ENCODE measurements around the gene ZNF281. TPM values are rescaled to one million over a fixed set of nuclear protein-coding genes. Genes with fewer than 3 reads are reported as not detected.

ZNF281 gene
- total and polyA plus RNA-seq, 9 donors, result 8.8 to 16.7 (median 12.6) TPM

GRCh38 chr1:200378096-200378495 is 31.7 kb downstream of the ZNF281 start:
- no peak overlapping the region for H3K27ac ChIP-seq (ENCODE audit: low read length)
- no peaks in the 10 kb centered on the region for H3K27me3 ChIP-seq (ENCODE audit: control insufficient read depth, insufficient read depth, low read length)
- WGBS (ENCODE audit: insufficient coverage), result no CpG with 5 or more reads among the region's 1 CpG
- no peak overlapping the region for H3K4me3 ChIP-seq (ENCODE audit: low read length)
- no peak for DNase-seq
- no peaks in the 10 kb centered on the region for H3K4me1 ChIP-seq (ENCODE audit: control insufficient read depth, insufficient read depth, low read length)
- H3K9me3 ChIP-seq (replicated peaks; ENCODE audit: control insufficient read depth, low read depth, low read length), result no peaks in the 10 kb centered on the region
- H3K36me3 ChIP-seq (ENCODE audit: control insufficient read depth, insufficient read depth, low read length), result no peaks in the 10 kb centered on the region

- DNase-seq, result no peak
- Histone ChIP-seq H3K36me3 (ENCODE audit: control insufficient read depth, insufficient read depth, low read length) (no peaks in the 10 kb centered on the region), H3K27ac (ENCODE audit: low read length) (no peak overlapping the region), H3K27me3 (ENCODE audit: control insufficient read depth, insufficient read depth, low read length) (no peaks in the 10 kb centered on the region), H3K9me3 (replicated peaks; ENCODE audit: control insufficient read depth, low read depth, low read length) (no peaks in the 10 kb centered on the region), H3K4me1 (ENCODE audit: control insufficient read depth, insufficient read depth, low read length) (no peaks in the 10 kb centered on the region), H3K4me3 (ENCODE audit: low read length) (no peak overlapping the region)
Observed at GRCh38 chr1:200376528-200376927, 33.3 kb downstream of the ZNF281 start.

GRCh38 chr1:200374569-200375295 is 35.1 kb downstream of the ZNF281 start:
- Histone ChIP-seq H3K27me3 (ENCODE audit: control insufficient read depth, insufficient read depth, low read length) (no peaks in the 10 kb centered on the region), H3K4me1 (ENCODE audit: control insufficient read depth, insufficient read depth, low read length) (no peaks in the 10 kb centered on the region), H3K4me3 (ENCODE audit: low read length) (no peak overlapping the region), H3K9me3 (replicated peaks; ENCODE audit: control insufficient read depth, low read depth, low read length) (no peaks in the 10 kb centered on the region), H3K36me3 (ENCODE audit: control insufficient read depth, insufficient read depth, low read length) (no peaks in the 10 kb centered on the region), H3K27ac (ENCODE audit: low read length) (no peak overlapping the region)
- no peak for DNase-seq
- WGBS (ENCODE audit: insufficient coverage), result 37% methylated on average over 3 of the region's 7 CpGs

GRCh38 chr1:200373811-200374231 is 36.0 kb downstream of the ZNF281 start:
- H3K9me3 ChIP-seq (replicated peaks; ENCODE audit: control insufficient read depth, low read depth, low read length), result no peaks in the 10 kb centered on the region
- no peaks in the 10 kb centered on the region for H3K4me1 ChIP-seq (ENCODE audit: control insufficient read depth, insufficient read depth, low read length)
- WGBS (ENCODE audit: insufficient coverage), result 10% methylated on average over 2 of the region's 5 CpGs
- no peak for DNase-seq
- H3K36me3 ChIP-seq (ENCODE audit: control insufficient read depth, insufficient read depth, low read length), result no peaks in the 10 kb centered on the region
- no peak overlapping the region for H3K4me3 ChIP-seq (ENCODE audit: low read length)
- H3K27ac ChIP-seq (ENCODE audit: low read length), result no peak overlapping the region
- H3K27me3 ChIP-seq (ENCODE audit: control insufficient read depth, insufficient read depth, low read length), result no peaks in the 10 kb centered on the region

- Histone ChIP-seq H3K4me3 (ENCODE audit: low read length) (no peak overlapping the region), H3K27me3 (ENCODE audit: control insufficient read depth, insufficient read depth, low read length) (no peaks in the 10 kb centered on the region), H3K27ac (ENCODE audit: low read length) (no peak overlapping the region), H3K4me1 (ENCODE audit: control insufficient read depth, insufficient read depth, low read length) (no peaks in the 10 kb centered on the region), H3K36me3 (ENCODE audit: control insufficient read depth, insufficient read depth, low read length) (no peaks in the 10 kb centered on the region), H3K9me3 (replicated peaks; ENCODE audit: control insufficient read depth, low read depth, low read length) (no peaks in the 10 kb centered on the region)
- no peak for DNase-seq
- WGBS (ENCODE audit: insufficient coverage), result no CpG with 5 or more reads among the region's 2 CpGs
Observed at GRCh38 chr1:200372885-200373181, 37.0 kb downstream of the ZNF281 start.

- H3K9me3 ChIP-seq (replicated peaks; ENCODE audit: control insufficient read depth, low read depth, low read length), result no peaks in the 10 kb centered on the region
- H3K36me3 ChIP-seq (ENCODE audit: control insufficient read depth, insufficient read depth, low read length), result no peaks in the 10 kb centered on the region
- H3K4me3 ChIP-seq (ENCODE audit: low read length), result no peak overlapping the region
- 100% methylated on average over 1 of the region's 3 CpGs for WGBS (ENCODE audit: insufficient coverage)
- no peaks in the 10 kb centered on the region for H3K4me1 ChIP-seq (ENCODE audit: control insufficient read depth, insufficient read depth, low read length)
- H3K27me3 ChIP-seq (ENCODE audit: control insufficient read depth, insufficient read depth, low read length), result no peaks in the 10 kb centered on the region
- no peak overlapping the region for H3K27ac ChIP-seq (ENCODE audit: low read length)
- no peak for DNase-seq
Observed at GRCh38 chr1:200372095-200372884, 37.5 kb downstream of the ZNF281 start.

GRCh38 chr1:200369706-200370105 is 40.1 kb downstream of the ZNF281 start:
- 50% methylated on average over 1 of the region's 2 CpGs for WGBS (ENCODE audit: insufficient coverage)
- Histone ChIP-seq H3K9me3 (replicated peaks; ENCODE audit: control insufficient read depth, low read depth, low read length) (no peaks in the 10 kb centered on the region), H3K36me3 (ENCODE audit: control insufficient read depth, insufficient read depth, low read length) (no peaks in the 10 kb centered on the region), H3K4me1 (ENCODE audit: control insufficient read depth, insufficient read depth, low read length) (no peaks in the 10 kb centered on the region), H3K27me3 (ENCODE audit: control insufficient read depth, insufficient read depth, low read length) (no peaks in the 10 kb centered on the region), H3K4me3 (ENCODE audit: low read length) (no peak overlapping the region), H3K27ac (ENCODE audit: low read length) (no peak overlapping the region)
- no peak for DNase-seq

- no peaks in the 10 kb centered on the region for H3K36me3 ChIP-seq (ENCODE audit: control insufficient read depth, insufficient read depth, low read length)
Observed at GRCh38 chr1:200369131-200369530, 40.7 kb downstream of the ZNF281 start.

GRCh38 chr1:200368556-200368955 is 41.3 kb downstream of the ZNF281 start:
- WGBS (ENCODE audit: insufficient coverage), result 90% methylated on average over 2 of the region's 6 CpGs
- Histone ChIP-seq H3K9me3 (replicated peaks; ENCODE audit: control insufficient read depth, low read depth, low read length) (no peaks in the 10 kb centered on the region), H3K27me3 (ENCODE audit: control insufficient read depth, insufficient read depth, low read length) (no peaks in the 10 kb centered on the region), H3K27ac (ENCODE audit: low read length) (no peak overlapping the region), H3K4me3 (ENCODE audit: low read length) (no peak overlapping the region), H3K4me1 (ENCODE audit: control insufficient read depth, insufficient read depth, low read length) (no peaks in the 10 kb centered on the region), H3K36me3 (ENCODE audit: control insufficient read depth, insufficient read depth, low read length) (no peaks in the 10 kb centered on the region)
- no peak for DNase-seq

More at GRCh38 chr1:200369131-200369530, 40.7 kb downstream of the ZNF281 start:
- H3K9me3 ChIP-seq (replicated peaks; ENCODE audit: control insufficient read depth, low read depth, low read length), result no peaks in the 10 kb centered on the region
- no peak for DNase-seq
- no peak overlapping the region for H3K4me3 ChIP-seq (ENCODE audit: low read length)
- H3K4me1 ChIP-seq (ENCODE audit: control insufficient read depth, insufficient read depth, low read length), result no peaks in the 10 kb centered on the region
- no peaks in the 10 kb centered on the region for H3K27me3 ChIP-seq (ENCODE audit: control insufficient read depth, insufficient read depth, low read length)
- 70% methylated on average over 3 of the region's 4 CpGs for WGBS (ENCODE audit: insufficient coverage)
- no peak overlapping the region for H3K27ac ChIP-seq (ENCODE audit: low read length)

- DNase-seq, result peak; percentile 17
- no peaks in the 10 kb centered on the region for H3K4me1 ChIP-seq (ENCODE audit: control insufficient read depth, insufficient read depth, low read length)
- no peaks in the 10 kb centered on the region for H3K9me3 ChIP-seq (replicated peaks; ENCODE audit: control insufficient read depth, low read depth, low read length)
- H3K27me3 ChIP-seq (ENCODE audit: control insufficient read depth, insufficient read depth, low read length), result no peaks in the 10 kb centered on the region
- H3K27ac ChIP-seq (ENCODE audit: low read length), result no peak overlapping the region
- H3K4me3 ChIP-seq (ENCODE audit: low read length), result no peak overlapping the region
- no peaks in the 10 kb centered on the region for H3K36me3 ChIP-seq (ENCODE audit: control insufficient read depth, insufficient read depth, low read length)
- WGBS (ENCODE audit: insufficient coverage), result 80% methylated on average over 1 of the region's 3 CpGs
Observed at GRCh38 chr1:200367841-200368534, 41.8 kb downstream of the ZNF281 start.
